ENCODE data around the gene TTC39A.

GRCh38 chr1:51343624-51344023 is 13.3 kb upstream of the TTC39A start:
- TF ChIP-seq POLR2A (IDR thresholded peaks at IDR 0.05) (no peak), CTCF (IDR thresholded peaks at IDR 0.05) (no peak)
